Activated gamma-delta T cell (primary cell): ENCODE measurements around the gene MAML3.

Source experiments
- DNase-seq: peaks from one replicate; lab custom pipeline; 2025; lab: John Stamatoyannopoulos, UW

The MAML3 gene

DNA sequence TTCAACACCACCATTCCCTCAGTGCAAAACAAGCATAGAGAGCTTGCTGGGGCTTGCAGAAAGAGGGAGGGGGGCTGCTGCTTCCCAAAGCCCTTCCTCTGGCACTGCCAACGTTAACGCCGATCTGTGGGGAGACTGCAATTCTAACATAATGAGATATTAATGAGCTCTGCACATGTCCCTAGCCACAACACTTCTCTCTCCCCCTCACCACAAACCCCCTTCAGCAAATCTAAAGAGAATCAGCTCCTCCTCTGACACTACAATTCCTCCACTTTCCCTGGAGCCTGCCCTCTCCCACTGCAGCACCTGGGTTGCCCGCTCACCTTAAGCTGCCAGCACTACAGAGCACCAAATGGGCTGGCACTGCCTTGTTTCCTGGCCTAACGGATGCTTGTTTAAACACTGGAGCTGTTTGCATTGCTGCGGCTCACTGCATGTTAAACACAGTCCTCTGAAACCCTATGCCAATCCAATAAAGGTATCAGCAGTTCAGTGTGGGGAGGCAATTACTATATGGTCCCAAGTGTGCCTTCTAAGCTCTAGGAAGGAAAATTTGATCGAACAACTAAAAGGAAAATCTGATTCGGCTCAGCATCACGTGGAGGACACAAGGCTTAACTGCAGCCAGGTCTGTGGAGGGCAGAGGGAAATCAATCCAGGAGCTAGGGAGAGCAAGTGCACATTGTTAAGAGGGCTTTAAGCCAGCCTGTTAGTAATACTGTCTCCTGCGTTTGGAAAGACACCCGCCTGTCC, 232.4 kb downstream of the MAML3 start:
- no peak for DNase-seq

DNA sequence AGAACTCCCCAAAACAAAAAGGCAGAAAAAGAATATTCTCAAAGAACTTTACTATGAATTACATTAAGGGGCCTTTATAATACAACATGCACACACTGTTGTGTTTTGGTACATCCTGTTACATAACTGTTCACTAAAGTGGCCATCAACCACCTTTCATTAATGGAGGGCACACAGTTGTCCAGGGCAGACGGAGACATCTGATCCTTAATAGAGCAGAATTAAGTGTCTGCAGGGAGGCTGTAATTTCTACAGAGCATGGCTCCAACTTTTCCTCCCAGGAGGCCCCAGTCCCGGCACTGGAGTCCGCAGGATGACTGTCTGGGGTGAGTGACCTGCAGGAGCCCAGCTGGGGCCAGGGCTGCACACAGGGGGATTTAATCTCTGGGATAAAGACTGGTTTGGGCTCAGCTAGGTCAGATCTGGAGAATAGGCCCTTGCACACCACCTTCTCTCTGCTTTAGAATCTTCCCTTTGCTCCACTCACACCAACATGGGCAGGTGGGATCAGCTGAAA, 233.4 kb downstream of the MAML3 start:
- DNase-seq, result no peak

DNA sequence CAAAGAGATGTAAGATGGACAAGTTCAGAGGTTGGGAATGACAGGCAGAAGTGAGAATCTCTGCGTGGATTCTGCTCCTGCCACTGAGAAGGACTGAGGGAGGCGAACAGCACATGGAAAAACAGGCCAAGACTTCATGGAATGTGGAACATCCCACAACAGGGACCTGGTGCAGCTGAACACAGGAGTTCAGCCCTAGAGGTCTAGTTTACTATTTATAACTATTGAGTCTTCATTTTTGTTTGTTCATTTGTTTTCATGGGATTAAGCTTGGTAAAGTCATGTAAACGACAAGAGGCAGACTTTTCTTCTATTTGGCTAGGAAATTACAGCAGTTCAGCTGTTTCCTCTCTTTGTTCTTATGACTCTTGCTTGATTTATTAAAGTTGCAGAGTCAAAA, 234.5 kb downstream of the MAML3 start:
- no peak for DNase-seq

DNA sequence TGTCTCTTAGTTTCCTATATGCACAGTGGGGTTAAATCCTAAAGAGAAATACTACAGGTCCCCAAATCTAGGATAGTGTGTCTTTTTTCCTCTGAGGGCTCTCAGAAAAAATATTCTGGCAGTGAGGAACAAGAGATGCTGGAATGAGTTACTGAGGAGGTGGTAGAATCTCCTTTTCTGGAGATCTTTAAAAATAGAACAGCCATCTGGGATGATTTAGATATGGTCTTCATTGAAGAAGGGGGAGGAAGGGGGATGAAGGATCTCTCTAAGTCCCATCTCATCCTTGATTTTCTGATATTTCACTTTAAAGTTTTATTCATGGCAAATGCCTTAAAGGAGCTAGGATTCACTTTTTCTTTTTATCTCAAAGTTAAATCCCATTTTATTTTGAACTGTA, 235.0 kb downstream of the MAML3 start:
- DNase-seq, result no peak

DNA sequence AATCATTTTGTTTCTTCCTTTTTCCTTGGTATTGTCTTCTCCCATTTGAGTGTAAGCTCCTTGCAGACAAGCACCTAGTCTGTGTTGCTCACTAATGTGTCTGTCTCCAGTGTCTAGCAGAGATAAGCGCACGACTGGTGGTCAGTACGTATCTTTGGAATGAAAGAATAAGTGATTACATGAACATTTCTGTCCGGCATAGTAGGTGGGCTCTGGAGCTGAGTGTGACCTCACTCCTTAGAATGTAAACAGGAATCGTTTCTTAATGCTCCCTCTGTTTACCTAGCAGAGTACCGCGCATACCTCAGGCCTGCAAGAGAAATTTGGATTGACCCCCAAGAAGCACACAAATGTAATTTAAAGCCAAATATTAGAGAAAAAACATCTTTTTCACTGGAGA, 235.4 kb downstream of the MAML3 start:
- no peak for DNase-seq

DNA sequence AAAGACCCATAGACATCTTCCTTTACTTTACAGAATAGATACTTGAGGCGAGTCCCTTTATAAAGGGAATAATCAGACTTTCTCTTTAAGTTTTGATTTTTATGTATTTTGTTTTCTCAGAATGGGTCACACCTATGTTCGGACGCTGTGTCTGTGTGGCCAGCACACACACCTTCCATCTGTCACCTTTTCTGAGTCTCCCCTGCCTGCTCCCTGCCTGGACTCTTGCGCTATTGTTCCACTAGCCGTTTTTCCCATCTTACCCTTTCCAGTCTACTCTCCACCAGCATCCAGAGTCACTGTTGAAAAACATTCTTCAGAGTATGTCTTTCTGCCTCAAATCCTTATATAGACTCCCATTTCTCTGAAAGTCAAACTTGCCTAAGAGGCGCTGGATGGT, 236.1 kb downstream of the MAML3 start:
- no peak for DNase-seq

DNA sequence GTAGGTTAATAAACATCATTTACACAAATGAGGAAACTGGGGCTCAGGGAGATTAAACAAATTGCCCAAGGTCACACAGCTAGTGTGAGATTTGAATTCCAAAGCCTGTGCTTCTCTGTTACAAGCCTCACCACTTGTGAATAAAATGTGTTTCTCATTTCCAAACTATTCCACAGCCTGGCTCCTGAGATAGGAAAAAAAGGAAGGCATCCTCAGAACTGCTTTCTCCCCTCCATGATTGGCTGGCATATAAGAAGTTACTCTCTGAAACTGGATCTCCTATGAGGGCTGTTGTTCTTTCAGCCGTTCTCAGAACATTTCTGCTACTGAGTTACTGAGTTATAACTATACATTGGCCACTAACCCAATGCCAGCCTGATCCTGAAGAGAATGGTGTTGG, 237.9 kb downstream of the MAML3 start:
- no peak for DNase-seq

DNA sequence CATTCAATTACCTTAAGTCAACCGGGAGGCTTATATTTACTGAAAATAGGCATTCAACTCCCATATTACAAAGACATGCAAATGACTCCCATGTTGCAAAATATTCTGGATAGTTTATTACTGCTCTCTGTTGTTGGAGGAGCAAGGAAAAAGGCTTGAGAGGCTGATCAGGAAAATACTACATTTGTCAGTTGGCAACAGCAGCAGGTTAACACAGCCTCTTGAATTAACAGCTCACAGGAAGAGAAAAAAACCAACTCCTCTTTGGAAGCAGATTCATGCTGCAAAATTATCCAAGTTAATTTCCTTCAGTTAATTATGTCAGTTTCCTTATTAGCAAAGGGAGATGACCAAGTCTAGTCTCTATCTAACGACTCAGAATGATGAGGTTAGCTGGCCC, 238.9 kb downstream of the MAML3 start:
- no peak for DNase-seq

DNA sequence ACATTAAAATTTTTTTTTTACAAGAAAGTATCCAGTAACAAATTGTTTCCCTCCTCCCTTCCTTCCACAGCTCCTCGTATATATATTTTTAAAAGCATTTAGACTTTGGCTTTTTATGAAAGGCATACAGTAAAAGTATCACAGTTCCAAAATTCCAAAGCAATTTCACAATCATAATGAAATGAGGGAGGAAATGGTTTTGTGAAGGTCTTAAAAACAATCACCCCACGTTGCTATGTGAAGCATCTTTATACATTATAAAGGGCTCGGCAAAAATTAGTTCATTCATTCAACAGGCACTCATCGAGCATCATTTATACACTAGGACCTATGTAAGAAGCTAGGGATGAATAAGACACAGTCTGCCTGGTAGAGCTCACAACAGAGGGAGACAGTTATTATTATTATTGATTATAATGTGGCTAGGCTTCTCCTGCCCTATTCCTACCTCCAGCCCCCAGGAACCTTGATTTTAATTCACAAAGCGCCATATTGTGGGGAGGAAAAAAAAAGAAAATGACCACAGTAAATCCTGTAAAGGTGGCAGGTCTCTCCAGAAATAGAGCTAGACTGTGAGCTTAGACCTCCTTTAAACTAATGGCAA, 239.9 kb downstream of the MAML3 start:
- no peak for DNase-seq

DNA sequence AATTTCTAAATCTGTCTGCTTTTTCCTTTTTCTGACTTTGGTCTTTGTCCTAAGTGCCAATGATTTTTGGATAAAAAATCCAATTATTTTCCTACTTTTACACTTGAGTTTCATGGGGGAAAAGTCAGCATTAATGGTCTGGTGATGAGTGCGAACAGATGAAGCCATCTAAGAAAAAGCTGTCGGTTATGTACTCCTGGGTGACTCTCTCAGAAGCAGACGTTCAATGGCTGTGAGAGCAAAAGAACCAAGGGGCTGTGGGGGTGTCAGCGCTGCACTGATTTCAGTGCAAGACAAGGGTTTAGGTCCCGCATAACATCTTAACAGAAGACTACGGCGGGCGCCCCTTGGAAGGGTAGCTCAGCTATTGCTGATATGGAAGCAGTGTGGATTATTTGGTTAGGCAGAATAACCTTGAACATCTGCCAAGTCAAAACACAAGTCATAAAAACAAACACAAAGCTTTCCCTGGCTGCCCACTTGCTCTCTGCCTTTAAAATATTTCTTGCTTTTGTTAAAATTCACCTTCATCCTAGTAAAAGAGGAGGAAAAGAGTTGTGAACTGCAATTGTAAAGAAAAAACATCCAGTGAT, 240.5 kb downstream of the MAML3 start:
- no peak for DNase-seq

DNA sequence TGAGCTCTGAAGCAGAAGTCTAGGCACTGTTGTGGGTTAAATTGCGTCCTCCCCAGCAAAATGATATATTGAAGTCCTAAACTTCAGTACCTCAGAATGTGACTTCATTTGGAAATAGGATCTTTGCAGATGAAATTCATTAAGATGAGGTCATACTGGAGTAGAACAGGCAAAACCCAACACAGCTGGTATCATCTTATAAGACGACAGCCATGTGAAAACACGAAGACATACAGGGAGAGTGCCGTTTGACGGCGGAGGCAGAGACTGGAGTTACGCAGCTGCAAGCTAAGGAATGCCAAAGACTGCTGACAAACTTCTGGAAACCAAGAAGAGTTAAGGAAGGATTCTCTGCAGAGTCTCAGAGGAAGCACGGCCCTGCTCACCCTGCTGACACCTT, 241.5 kb downstream of the MAML3 start:
- no peak for DNase-seq

DNA sequence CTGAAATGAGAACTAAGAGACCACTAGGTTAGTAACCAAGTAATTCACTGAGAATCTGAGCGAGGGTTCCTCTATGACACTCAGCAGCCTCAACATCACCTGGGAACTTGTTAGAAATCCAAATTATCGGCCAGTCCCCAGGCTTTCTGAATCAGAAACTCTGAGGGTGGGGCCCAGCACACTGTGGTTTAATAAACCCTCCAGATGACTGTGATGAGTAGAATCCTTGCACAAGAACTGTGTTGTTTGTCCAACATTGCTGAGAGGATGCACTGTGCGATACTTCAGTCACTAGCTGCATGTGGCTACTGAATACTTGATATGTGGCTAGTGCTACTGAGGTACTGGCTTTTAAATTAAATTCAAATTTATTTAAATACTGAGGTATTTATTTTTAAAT, 243.9 kb downstream of the MAML3 start:
- DNase-seq, result no peak

DNA sequence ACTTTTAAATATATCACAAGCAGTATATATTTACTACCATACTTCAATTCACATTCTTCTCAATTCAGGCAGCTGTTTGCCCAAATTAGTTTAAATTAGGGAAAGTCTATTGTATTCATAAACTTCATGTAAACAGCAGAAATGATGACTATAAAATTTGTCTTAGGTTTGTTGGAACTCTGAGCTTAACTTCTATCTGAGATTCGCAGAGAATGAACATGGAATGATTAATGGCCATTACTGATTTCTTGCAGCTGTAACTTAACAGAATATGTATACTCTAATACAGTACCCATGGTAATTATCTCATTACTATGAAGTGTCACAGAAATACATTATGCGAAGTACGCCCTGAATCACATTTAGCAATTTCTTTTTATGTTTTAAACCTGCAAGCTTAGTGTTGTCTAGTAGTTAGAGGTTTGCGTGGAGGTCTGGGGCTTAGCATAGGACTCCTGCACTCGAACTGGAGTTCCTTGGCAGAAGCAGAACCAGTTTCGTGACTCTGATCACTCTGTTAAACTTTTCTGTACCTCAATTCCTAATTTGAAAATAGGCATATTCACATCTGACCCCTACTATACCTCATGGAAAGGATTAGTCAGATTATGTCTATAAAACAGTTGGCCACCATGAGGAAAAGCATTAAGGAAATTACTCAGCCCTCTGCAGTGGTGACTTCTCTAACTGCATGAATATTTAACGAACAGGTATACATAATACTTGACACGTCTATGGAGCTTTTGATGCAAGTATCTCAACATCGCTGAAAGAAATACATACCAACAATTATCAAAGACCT, 245.1 kb downstream of the MAML3 start:
- DNase-seq, result no peak

DNA sequence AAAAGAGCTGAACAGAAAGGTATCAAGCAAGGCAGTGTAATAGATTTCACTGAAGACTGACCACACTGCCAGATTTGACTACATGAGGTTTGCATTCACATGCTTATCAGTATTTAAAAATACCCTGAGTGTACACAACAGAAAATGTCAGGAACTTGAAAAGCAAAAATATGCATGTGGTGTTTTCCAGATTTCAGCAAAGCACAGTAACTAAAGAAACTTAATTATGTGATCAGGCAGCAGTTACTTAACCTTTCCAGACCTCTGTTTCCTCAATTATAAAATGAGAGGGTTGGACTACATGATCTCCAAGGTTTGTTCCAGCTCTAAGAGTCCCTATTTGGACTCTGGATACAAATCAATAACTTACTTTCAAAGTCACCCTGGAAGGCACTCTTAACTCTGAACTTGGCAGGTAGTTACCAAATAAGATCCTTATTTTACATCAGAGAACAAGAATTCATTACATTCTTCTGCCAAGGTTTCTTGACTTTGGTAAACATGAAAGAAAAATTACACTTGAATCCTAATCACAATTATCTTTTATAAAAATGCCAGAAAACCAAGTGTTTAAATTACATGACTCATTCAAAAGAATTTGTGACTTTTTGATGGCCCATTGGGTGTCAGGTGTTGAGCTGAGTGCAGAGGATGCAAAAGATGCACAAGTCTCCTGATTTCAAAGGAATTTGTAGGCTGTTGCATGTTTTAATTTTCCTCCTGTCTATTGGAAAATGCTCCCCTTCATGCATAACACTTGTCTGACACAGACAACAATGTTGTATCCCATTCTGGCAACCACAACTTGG, 246.8 kb downstream of the MAML3 start:
- DNase-seq, result no peak

DNA sequence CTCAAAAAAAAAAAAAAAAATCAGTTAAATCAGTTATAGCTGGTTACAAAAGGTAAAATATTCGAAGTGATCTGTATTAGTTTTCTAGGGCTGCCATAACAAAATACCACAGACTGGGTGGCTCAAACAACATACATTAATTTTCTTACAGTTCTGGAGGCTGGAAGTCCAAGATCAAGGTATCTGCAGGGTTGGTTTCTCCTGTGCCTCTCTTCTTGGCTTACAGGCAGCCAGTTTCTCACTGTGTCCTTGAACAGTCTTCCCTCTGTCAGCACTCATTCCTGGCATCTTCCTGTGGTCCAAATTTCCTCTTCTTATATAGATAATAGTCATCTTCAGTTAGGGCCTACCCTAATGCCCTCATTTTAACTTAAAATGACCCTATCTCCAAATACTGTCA, 248.5 kb downstream of the MAML3 start:
- no peak for DNase-seq

DNA sequence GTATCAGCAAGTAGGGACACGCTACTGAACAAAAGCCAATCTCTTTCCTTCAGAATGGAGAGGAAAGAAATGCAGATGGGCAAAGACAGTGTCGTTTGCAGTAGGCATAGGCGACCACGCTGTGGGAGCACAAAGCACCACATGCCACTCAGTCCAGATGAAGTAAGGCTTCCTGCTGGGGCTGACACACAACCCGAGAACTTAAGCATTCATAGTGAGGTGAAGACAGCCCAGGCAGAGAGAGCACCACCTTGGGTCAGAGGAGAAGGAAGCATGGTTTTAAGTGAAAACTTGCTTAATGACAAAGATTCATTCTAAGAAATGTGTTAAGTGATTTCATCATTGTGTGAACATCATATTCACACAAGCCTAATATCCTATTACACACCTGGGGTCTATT, 249.6 kb downstream of the MAML3 start:
- DNase-seq, result no peak

DNA sequence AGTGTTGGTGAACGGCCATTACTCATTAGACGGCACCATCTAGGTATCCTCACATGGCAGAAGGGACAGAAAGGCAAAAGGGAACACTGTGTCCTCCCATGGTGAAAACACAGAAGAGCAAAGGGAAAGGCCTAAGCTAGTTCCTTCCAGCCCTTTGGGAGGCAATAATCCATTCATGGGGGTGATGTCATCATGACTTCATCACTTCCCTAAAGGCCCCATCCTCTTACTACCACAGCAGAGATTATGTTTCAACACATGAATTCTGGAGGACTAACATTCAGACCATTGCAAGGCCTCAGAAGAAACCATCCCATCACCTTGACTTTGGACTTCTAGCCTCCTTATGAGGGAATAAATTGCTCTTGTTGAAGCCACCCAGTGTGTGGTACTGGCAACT, 250.1 kb downstream of the MAML3 start:
- no peak for DNase-seq

DNA sequence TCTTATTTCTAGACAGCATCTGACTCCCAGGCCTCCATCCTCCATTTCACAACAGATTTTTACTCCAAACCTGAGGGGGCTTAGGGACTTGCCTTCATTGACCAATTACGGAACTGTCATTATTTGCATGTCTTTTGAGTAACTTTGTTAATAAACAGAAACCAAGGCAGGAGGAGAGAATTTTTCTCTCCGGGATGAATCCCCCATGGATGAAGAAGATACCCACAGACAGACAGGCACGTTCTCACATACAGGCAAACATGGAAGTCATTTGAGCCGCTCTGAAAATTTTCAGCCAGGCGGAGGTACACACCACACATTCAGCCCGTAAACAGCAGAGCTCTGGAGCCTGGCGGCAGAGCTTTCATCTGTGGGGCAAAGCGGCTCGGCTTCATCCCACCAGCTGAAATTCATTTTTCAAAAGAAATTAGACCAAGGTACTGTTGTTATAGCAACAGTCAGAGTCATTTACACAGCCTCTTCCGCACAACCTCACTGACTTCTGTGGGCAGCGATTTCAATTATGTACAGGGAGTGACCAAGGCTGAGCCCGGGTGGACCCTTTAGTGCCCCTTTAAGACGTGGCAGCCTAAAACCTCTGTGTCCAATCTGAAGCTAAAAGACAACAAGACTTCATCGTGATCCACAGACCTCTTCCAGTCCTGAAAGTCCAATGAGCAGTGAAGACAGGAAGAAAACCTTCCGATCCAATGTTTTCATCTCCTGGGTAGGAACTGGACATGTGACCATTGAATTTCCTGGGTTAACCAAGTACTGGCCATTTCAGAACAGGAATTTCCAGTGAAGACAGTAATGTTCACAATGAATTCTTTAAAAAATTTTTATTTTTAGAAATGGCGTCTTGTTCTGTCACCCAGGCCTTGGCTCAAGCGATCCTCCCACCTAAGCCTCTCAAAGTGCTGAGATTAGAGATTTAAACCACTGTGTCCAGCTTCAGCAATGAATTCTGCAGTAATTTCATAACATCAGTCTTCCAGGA, 251.4 kb downstream of the MAML3 start:
- DNase-seq, result no peak

DNA sequence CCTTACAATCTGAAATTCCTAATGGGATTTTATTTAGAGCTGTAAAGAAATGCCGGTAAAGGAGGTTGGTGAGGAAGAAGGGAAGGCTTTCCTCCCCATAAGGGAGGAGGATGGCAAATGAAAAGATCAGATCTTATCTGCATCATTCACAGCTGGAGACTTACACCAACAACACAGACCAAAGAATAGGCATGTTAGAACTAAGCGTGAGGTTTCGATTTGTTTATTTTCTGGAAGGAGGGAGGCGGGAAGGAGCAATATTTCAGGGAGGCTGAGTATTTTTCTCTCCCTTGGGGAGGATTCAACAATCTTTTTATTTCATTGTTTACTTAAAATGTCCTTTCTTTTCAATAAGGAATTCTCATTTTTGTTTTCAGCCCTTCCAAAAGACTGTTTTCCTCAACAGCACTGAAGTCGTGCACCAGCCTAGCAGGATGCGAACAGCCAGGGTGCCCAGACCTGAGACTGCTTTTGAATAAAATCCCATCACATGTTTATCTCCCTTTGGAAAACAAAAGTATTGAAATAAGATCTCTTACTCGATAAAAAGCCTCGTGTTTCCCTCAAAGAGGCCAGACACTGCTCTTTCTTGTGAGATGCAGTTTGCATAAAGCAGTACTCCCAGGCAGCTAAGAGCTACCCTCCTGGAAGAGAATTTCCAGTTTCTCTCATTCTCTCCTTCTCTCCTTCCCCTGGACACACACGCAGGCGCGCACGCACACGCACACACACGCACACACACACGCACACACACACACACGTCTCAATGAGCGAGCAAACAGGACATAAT, 252.3 kb downstream of the MAML3 start:
- no peak for DNase-seq

DNA sequence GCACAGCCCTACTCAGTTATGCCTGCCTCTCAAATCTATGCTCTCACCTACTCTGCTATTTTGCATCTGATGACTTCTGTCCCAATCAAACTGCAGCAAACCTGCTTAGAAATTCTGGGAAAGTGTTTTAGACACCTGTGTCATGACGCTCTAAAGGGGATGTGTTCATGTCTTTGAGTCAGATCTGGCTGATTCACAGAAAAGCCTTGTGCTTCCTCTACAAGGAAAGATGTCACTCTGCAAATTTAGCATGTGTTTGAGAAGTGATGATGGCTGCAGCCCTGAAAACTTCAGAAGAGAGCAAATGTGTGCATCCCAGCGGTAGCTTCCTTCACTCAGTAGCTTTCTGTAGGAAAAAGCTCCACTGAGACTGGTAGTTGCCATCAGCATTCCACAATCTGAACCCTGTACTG, 253.0 kb downstream of the MAML3 start:
- no peak for DNase-seq
